AG09319 (cell line): ENCODE results near the gene NOD2.

Experiments
- DNase-seq: peaks from one replicate; pipeline ENCODE4 v3.0.0-alpha.2; 2010; ENCODE audit warnings: low read depth; ENCODE audit errors: extremely low read depth
- TF ChIP-seq, protein P1 (sequence below): IDR thresholded peaks from 2 replicates; pipeline ENCODE4 v1.5.1; 2011; ENCODE audit warnings: low read depth, mild to moderate bottlenecking, inconsistent platforms, low read length, moderate library complexity

The NOD2 gene

DNA sequence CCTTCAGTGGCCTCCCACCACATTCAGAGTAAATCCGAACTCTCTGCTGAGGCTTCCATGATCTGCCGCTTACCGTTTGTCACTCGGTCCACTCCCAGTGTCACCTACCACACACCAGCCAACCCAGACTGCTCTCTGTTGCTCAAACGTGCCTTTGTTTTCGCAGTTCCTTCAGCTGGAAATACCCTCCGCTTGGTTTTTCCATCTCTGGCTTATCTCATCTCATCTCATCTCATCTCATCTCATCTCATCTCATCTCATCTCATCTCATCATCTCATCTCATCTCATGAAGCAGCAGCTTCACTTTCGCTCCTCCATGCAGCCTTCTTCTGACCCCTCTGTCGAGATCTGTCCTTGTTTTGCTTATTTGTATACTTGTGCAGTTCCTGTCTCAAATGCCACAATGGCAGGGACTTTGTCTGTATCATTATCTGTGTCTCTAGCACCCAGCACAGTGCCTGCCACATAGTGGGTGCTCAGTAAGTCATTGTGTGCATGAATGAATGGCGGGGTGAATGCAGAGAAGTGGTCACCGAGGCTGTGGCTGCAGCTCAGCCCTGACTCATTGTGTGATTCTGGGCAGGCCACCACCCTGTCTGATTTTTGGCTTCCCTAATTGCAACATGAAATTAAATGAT is 8.5 kb upstream of the NOD2 start:
- DNase-seq = no peak
- TF ChIP-seq, protein P1, sequence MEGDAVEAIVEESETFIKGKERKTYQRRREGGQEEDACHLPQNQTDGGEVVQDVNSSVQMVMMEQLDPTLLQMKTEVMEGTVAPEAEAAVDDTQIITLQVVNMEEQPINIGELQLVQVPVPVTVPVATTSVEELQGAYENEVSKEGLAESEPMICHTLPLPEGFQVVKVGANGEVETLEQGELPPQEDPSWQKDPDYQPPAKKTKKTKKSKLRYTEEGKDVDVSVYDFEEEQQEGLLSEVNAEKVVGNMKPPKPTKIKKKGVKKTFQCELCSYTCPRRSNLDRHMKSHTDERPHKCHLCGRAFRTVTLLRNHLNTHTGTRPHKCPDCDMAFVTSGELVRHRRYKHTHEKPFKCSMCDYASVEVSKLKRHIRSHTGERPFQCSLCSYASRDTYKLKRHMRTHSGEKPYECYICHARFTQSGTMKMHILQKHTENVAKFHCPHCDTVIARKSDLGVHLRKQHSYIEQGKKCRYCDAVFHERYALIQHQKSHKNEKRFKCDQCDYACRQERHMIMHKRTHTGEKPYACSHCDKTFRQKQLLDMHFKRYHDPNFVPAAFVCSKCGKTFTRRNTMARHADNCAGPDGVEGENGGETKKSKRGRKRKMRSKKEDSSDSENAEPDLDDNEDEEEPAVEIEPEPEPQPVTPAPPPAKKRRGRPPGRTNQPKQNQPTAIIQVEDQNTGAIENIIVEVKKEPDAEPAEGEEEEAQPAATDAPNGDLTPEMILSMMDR = no peak

DNA sequence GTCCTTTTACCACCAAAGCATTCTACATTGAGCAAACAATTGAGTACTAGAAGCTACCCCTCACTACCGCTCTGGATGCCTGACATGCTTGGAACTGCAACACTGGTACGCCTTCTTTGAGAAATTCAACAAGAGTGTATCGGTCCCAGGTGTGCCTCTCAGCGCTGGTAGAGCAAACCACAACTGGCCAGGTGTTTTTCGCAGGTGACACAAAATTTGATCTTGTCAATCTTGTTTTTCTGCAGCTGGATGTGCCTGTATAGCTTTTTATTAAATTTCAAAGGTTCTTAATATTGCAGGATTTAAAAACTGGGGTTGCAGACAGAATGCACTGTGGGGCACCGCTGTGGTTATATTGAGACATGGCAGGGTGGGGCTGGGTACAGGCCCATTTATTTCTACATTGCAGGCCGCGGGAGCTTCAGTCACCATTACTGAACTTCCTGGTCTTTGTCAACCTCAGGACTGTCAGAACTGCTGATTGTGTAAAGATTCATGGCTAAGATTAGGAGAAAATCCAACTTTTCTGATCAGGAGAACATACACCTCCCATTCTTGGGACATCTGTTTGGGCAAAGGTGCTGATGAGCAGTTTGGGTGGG is 7.8 kb upstream of the NOD2 start:
- DNase-seq = no peak
- TF ChIP-seq, protein P1 = no peak

DNA sequence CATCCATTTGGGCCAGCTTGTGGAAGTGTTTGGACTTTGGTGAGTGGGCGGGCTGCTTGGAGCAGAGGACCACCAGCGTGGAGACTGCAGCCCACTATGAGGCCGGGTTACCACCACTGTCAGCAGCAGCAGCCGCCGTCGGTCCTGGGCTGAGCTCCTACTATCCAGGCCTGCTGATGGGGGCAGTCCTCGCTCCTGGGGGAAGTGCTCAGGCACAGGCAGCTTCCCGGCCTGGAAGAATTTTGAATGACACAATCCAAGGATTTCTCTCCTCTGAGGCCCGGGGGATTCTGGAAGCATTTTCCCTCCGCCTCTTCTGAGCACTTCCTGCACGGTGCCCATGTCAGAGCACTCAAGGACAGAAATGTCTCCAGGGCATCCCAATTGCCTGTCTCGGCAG is 5.3 kb upstream of the NOD2 start:
- TF ChIP-seq, protein P1 = no peak
- no peak for DNase-seq

DNA sequence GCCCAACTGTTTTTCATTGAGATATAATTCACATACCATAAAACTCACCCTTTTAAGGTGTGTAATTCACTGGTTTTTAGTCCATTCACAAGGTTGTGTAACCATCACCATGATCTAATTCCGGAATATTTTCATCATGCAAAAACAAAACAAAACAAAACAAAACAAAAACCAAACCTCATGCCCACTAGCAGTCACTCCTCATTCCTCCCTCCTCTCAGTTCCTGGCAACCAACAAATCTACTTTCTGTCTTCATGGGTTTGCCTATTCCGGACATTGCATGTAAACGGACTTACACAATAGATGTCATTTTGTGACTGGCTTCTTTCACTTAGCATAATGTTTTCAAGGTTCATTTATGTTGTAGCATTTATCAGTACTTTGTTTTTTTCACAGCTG is 4.5 kb upstream of the NOD2 start:
- TF ChIP-seq, protein P1 = no peak
- no peak for DNase-seq

DNA sequence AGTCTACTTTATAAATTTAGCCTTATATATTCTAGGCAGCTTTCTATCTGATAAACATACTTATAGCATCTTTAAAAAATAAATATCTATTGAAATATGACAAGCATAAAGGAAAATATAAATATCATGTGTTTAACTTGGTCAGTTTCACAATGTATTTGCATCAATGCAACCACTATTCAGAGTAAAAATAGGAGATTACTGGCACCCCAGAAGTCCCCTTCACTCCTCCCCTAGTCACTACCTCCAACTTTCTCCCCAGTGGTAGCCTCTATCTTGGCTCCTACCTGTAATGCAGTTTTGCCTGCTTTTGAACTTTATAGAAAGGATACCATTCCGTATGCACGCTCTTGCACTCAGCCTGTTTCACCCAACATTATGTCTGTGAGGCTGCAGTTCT is 3.2 kb upstream of the NOD2 start:
- no peak for DNase-seq
- TF ChIP-seq, protein P1 = no peak

DNA sequence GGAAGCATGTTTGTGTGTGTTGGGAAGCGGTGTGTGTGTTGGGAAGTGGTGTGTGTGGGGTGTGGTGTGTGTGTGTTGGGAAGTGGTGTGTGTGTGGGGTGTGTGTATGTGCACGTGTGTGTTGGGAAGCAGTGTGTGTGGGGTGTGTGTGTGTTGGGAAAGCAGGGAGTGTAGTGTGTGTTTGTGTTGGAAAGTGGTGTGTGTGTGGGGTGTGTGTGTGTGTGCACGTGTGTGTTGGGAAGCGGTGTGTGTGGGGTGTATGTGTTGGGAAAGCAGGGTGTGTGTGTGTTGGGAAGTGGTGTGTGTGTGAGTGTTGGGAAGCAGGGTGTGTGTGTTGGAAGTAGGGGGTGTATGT is 785 bp upstream of the NOD2 start:
- no peak for DNase-seq
- TF ChIP-seq, protein P1 = no peak

DNA sequence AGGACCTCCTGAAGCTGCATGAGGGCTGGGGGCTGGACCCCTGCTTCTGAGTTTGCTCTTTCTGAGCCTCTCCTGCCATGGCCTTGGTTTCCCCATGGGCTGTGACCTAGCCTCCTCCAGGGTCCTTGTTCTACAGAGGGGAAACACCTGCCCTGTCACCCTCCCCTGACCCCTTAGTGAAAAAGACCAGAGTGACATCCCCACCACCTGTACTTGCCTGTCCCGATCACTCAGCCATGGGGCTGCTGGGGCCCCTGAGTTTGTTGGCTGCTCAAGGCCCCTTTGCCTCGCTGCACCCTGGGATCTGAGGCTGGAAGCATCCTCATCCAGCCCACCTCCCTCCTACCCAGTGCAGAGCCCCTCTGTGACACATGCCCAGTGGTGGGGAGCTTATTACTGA is 800 bp downstream of the NOD2 start:
- no peak for DNase-seq
- TF ChIP-seq, protein P1 = no peak
